Endometrium (tissue), 2 donors: ENCODE data around the gene TP53I11.

Source experiments
- FAIRE-seq: peaks from 2 replicates; lab custom pipeline; 2012; peaks lifted over from hg19 to GRCh38; lab: Jason Lieb, UNC
- donor health status: control.
- donor health status: control.

The TP53I11 gene

GRCh38 chr11:44950625-44951476 is at the start of gene TP53I11:
Gene TP53I11, minus strand, starts transcription at chr11:44950883. Its CDS starts 12,548 bp downstream, at chr11:44938335.
- no peak for FAIRE-seq

GRCh38 chr11:44999068-44999467 is 48.4 kb upstream of the TP53I11 start:
- no peak for FAIRE-seq

- FAIRE-seq = no peak
Observed at GRCh38 chr11:44998051-44998450, 47.4 kb upstream of the TP53I11 start.

GRCh38 chr11:44997566-44997965 is 46.9 kb upstream of the TP53I11 start:
- FAIRE-seq = no peak

GRCh38 chr11:44994753-44995152 is 44.1 kb upstream of the TP53I11 start:
- no peak for FAIRE-seq

- FAIRE-seq = no peak
Observed at GRCh38 chr11:44993971-44994704, 43.5 kb upstream of the TP53I11 start.

GRCh38 chr11:44992774-44993173 is 42.1 kb upstream of the TP53I11 start:
- no peak for FAIRE-seq

GRCh38 chr11:44992181-44992582 is 41.5 kb upstream of the TP53I11 start:
- no peak for FAIRE-seq

- no peak for FAIRE-seq
Observed at GRCh38 chr11:44990665-44991064, 40.0 kb upstream of the TP53I11 start.

GRCh38 chr11:44989831-44990566 is 39.3 kb upstream of the TP53I11 start:
- FAIRE-seq = no peak

GRCh38 chr11:44988981-44989635 is 38.4 kb upstream of the TP53I11 start:
- FAIRE-seq = no peak

- FAIRE-seq = no peak
Observed at GRCh38 chr11:44988111-44988510, 37.4 kb upstream of the TP53I11 start.

GRCh38 chr11:44987506-44987905 is 36.8 kb upstream of the TP53I11 start:
- no peak for FAIRE-seq

GRCh38 chr11:44986315-44986714 is 35.6 kb upstream of the TP53I11 start:
- no peak for FAIRE-seq

- no peak for FAIRE-seq
Observed at GRCh38 chr11:44985721-44986120, 35.0 kb upstream of the TP53I11 start.

- FAIRE-seq = no peak
Observed at GRCh38 chr11:44983786-44984185, 33.1 kb upstream of the TP53I11 start.

GRCh38 chr11:44982496-44983062 is 31.9 kb upstream of the TP53I11 start:
- no peak for FAIRE-seq

GRCh38 chr11:44980533-44981427 is 30.1 kb upstream of the TP53I11 start:
- no peak for FAIRE-seq

GRCh38 chr11:44979543-44980399 is 29.1 kb upstream of the TP53I11 start:
- no peak for FAIRE-seq

- FAIRE-seq = no peak
Observed at GRCh38 chr11:44978961-44979331, 28.3 kb upstream of the TP53I11 start.
